Tibial nerve (tissue), 4 donors: ENCODE measurements around the gene SMYD3. TPM values are rescaled to one million over a fixed set of nuclear protein-coding genes. Genes with fewer than 3 reads are reported as not detected.

ENCODE experiments used
- DNase-seq, 2 donors: peaks; one replicate each; pipeline ENCODE4 v3.0.0-alpha.2; 2019; ENCODE audit warnings: low spot score in 2 of 2
- H3K27ac ChIP-seq, 4 donors: fragments of 200-600 bp; sonication (generic) in 3 of 4; one replicate each; pipeline ENCODE4 v1.5.1; 2017 to 2019; ENCODE audit warnings: mild to moderate bottlenecking in 1 of 4
- H3K27me3 ChIP-seq, 2 donors: fragments of 200-600 bp; sonication (generic) in 1 of 2; one replicate each; pipeline versions ENCODE4 v1.5.1 to v1.6.0; 2017 to 2019
- H3K36me3 ChIP-seq, 3 donors: fragments of 200-600 bp; sonication (generic); one replicate each; pipeline ENCODE4 v1.5.1; 2018 to 2019
- H3K4me1 ChIP-seq, 4 donors: fragments of 200-600 bp; sonication (generic) in 3 of 4; one replicate each; pipeline ENCODE4 v1.5.1; 2017 to 2019
- H3K4me3 ChIP-seq, 4 donors: fragments of 200-600 bp; sonication (generic) in 3 of 4; one replicate each; pipeline ENCODE4 v1.5.1; 2017 to 2019; ENCODE audit warnings: mild to moderate bottlenecking in 1 of 4, moderate library complexity in 1 of 4
- H3K9me3 ChIP-seq, 4 donors: fragments of 200-600 bp; sonication (generic) in 3 of 4; one replicate each; pipeline ENCODE4 v1.5.1; 2017 to 2019
- EP300 ChIP-seq, 2 donors: sonication (generic); formaldehyde crosslinking; IDR thresholded peaks; one replicate each; pipeline ENCODE4 v1.6.1; 2017; ENCODE audit warnings: antibody characterized with exemption in 2 of 2, mild to moderate bottlenecking in 1 of 2
- POLR2A ChIP-seq, 2 donors: fragments of 450-650 bp; IDR thresholded peaks; one replicate each; pipeline ENCODE4 v1.6.1; 2017; ENCODE audit warnings: antibody characterized with exemption in 2 of 2, mild to moderate bottlenecking in 2 of 2, moderate library complexity in 2 of 2
- WGBS, 2 donors: methylation state at CpG; one replicate each; pipeline ENCODE4 v1.1.5; 2018; 5-methylcytosine and 5-hydroxymethylcytosine counted together
- total RNA-seq, 4 donors: library from RNA; depleted of rRNA; stranded (reverse); fragments of >200 nt; gene quantifications; one replicate each; pipeline ENCODE4 v1.1.0, GENCODE V29; 2016
- TF ChIP-seq, protein P1 (sequence below), 5 experiments: fragments of 200-600 bp in 3 of 5; fragments of 450-650 bp in 2 of 5; sonication (generic) in 3 of 5; IDR thresholded peaks; one replicate each; pipeline ENCODE4 v1.5.1; 2016 to 2019; ENCODE audit warnings: antibody characterized with exemption in 5 of 5, mild to moderate bottlenecking in 3 of 5, moderate library complexity in 2 of 5

Gene SMYD3
- total RNA-seq, 4 donors from 2014 or later, result 22.2 to 30.3 (median 27.0) TPM

DNA sequence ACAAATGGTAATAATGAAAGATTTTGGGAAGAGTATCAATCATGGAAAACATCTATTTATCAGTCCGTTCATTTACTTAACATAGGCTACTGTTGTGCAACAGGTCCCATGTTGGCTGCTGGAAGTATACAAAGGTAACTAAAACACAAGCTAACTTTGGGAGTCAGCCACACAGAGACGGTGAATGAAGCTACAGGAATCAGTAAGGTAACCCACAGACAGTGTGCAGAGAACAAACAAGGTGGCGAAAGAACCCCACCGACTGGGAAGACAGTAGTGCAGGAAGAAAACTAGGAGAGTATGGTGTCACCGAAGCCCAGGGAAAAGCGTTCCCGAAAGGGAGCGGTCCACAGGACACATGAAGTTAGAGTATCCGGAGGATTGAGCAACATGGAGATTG is 342.3 kb downstream of the SMYD3 start:
- Histone ChIP-seq H3K4me1 (no peaks in the 10 kb centered on the region), H3K27ac (no peak overlapping the region), H3K9me3 (no peaks in the 10 kb centered on the region), H3K27me3 (no peaks in the 10 kb centered on the region), H3K4me3 (no peak overlapping the region), H3K36me3 (no peaks in the 10 kb centered on the region)
- DNase-seq, result no peak
- 94 to 95% methylated on average over 9 of the region's 9 CpGs for WGBS, 2 donors
- TF ChIP-seq POLR2A (IDR thresholded peaks at IDR 0.05) (no peak), EP300 (IDR thresholded peaks at IDR 0.05) (no peak)
- TF ChIP-seq, protein P1, sequence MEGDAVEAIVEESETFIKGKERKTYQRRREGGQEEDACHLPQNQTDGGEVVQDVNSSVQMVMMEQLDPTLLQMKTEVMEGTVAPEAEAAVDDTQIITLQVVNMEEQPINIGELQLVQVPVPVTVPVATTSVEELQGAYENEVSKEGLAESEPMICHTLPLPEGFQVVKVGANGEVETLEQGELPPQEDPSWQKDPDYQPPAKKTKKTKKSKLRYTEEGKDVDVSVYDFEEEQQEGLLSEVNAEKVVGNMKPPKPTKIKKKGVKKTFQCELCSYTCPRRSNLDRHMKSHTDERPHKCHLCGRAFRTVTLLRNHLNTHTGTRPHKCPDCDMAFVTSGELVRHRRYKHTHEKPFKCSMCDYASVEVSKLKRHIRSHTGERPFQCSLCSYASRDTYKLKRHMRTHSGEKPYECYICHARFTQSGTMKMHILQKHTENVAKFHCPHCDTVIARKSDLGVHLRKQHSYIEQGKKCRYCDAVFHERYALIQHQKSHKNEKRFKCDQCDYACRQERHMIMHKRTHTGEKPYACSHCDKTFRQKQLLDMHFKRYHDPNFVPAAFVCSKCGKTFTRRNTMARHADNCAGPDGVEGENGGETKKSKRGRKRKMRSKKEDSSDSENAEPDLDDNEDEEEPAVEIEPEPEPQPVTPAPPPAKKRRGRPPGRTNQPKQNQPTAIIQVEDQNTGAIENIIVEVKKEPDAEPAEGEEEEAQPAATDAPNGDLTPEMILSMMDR (IDR thresholded peaks at IDR 0.05), result no peak

DNA sequence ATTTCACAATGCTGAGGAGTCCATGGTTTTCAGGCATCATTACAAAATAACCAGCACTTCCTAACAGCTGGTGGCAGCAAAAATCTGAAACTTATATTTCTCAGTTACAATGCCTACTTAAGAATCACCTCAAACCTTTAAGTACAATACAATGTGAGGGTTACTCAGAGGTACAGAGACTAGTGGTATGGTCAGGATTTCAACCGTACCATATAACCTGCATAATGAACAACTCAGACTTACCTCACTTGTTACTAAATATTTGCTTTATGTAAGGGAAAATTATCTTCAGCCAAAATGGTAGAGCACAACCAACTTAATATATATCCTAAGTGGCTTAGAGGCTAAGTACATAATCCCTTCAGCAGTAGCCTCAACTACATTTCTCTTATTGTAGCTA is 344.5 kb downstream of the SMYD3 start:
- no peaks in the 10 kb centered on the region for H3K27me3 ChIP-seq
- H3K4me3 ChIP-seq, result no peak overlapping the region
- TF ChIP-seq, protein P1 (IDR thresholded peaks at IDR 0.05), result no peak
- TF ChIP-seq POLR2A (IDR thresholded peaks at IDR 0.05) (no peak), EP300 (IDR thresholded peaks at IDR 0.05) (no peak)
- no peaks in the 10 kb centered on the region for H3K36me3 ChIP-seq
- H3K27ac ChIP-seq, result no peak overlapping the region
- H3K4me1 ChIP-seq, result peaks cover 0 to 7% (median under 1%) of the 10 kb centered on the region in 4 donors
- WGBS, 2 donors, result 100% methylated on average over 1 of the region's 1 CpG
- no peaks in the 10 kb centered on the region for H3K9me3 ChIP-seq
- DNase-seq, result no peak

- whole genome bisulfite sequencing, 2 donors, result 77 to 83% methylated on average over 1 of the region's 1 CpG
- Histone ChIP-seq H3K4me1 (peaks cover 0 to 8% (median 2%) of the 10 kb centered on the region in 4 donors), H3K27ac (no peak overlapping the region), H3K9me3 (no peaks in the 10 kb centered on the region), H3K4me3 (no peak overlapping the region), H3K27me3 (no peaks in the 10 kb centered on the region), H3K36me3 (no peaks in the 10 kb centered on the region)
- DNase-seq, result no peak
- TF ChIP-seq EP300 (IDR thresholded peaks at IDR 0.05) (no peak), POLR2A (IDR thresholded peaks at IDR 0.05) (no peak)
- TF ChIP-seq, protein P1 (IDR thresholded peaks at IDR 0.05), result no peak
Measured at GRCh38 chr1:246161626-246162025, 345.5 kb downstream of the SMYD3 start.

GRCh38 chr1:246160905-246161304 is 346.2 kb downstream of the SMYD3 start:
- TF ChIP-seq POLR2A (IDR thresholded peaks at IDR 0.05) (no peak), EP300 (IDR thresholded peaks at IDR 0.05) (no peak)
- TF ChIP-seq, protein P1 (IDR thresholded peaks at IDR 0.05), result no peak
- no peaks in the 10 kb centered on the region for H3K9me3 ChIP-seq
- no peak overlapping the region for H3K27ac ChIP-seq
- H3K4me1 ChIP-seq, result peaks cover 0 to 15% (median 5%) of the 10 kb centered on the region in 4 donors
- 95 to 96% methylated on average over 10 of the region's 10 CpGs for WGBS, 2 donors
- H3K4me3 ChIP-seq, result no peak overlapping the region
- no peaks in the 10 kb centered on the region for H3K27me3 ChIP-seq
- DNase-seq, result no peak
- H3K36me3 ChIP-seq, result no peaks in the 10 kb centered on the region

- H3K9me3 ChIP-seq, result no peaks in the 10 kb centered on the region
- DNase-seq, result no peak
- WGBS, 2 donors, result 72 to 78% methylated on average over 4 of the region's 4 CpGs
- H3K27me3 ChIP-seq, result no peaks in the 10 kb centered on the region
- H3K4me1 ChIP-seq, result peaks cover 0 to 15% (median 7%) of the 10 kb centered on the region in 4 donors
- H3K36me3 ChIP-seq, result no peaks in the 10 kb centered on the region
- no peak overlapping the region for H3K4me3 ChIP-seq
- H3K27ac ChIP-seq, result no peak overlapping the region
- TF ChIP-seq EP300 (IDR thresholded peaks at IDR 0.05) (no peak), POLR2A (IDR thresholded peaks at IDR 0.05) (no peak)
- TF ChIP-seq, protein P1 (IDR thresholded peaks at IDR 0.05), result no peak
Measured at GRCh38 chr1:246160374-246160773, 346.7 kb downstream of the SMYD3 start.
